GM12878 (cell line): ENCODE measurements around the gene WARS2. TPM values are rescaled to one million over a fixed set of nuclear protein-coding genes. Genes with fewer than 3 reads are reported as not detected.

Experiments
- ATAC-seq: fragments of 200-7000 bp; cut with Tn5 transposase; 3 replicates; pipeline ENCODE4 v1.9.1; 2020; ENCODE audit warnings: mild to moderate bottlenecking, moderate library complexity
- BruUV-seq: library from RNA; stranded (reverse); fragments of 400-500 nt; replicated peaks from 2 replicates; lab custom pipeline; 2021; lab: Mats Ljungman, UMichigan
- CTCF ChIA-PET: fragments of 300-600 bp; sonication (Branson Sonifier 250); formaldehyde crosslinking; extraction: SDS; loops from one replicate; lab custom pipeline; 2021; ENCODE audit warnings: inconsistent platforms; lab: Yijun Ruan, JAX
- POLR2A ChIA-PET: fragments of 350-600 bp; formaldehyde crosslinking; extraction: SDS; loops from one replicate; lab custom pipeline; 2021; ENCODE audit warnings: inconsistent platforms; lab: Charles Lee
- RAD21 ChIA-PET: fragments of 300-600 bp; sonication (Branson Sonifier 250); formaldehyde crosslinking; loops from one replicate; lab custom pipeline; 2023; ENCODE audit warnings: antibody characterized with exemption; ENCODE audit not compliant: unreplicated experiment; lab: Charles Lee
- SMC1A ChIA-PET: fragments of 300-600 bp; sonication (Branson Sonifier 250); formaldehyde crosslinking; loops from one replicate; lab custom pipeline; 2023; ENCODE audit not compliant: unreplicated experiment, uncharacterized antibody; lab: Charles Lee
- DNase-seq: peaks from one replicate; pipeline ENCODE4 v3.0.0-alpha.2; 2011; ENCODE audit warnings: low read depth, low spot score
- FAIRE-seq: peaks from 3 replicates; lab custom pipeline; 2011; peaks lifted over from hg19 to GRCh38; lab: Jason Lieb, UNC
- H2AFZ ChIP-seq: 2 replicates; pipeline ENCODE4 v1.6.0; 2011; ENCODE audit warnings: low read depth, low read length, control low read depth; ENCODE audit not compliant: control insufficient read depth
- H3K27ac ChIP-seq: 2 replicates; pipeline ENCODE4 v1.5.1; 2011; ENCODE audit warnings: control low read depth; ENCODE audit not compliant: control insufficient read depth, insufficient read depth
- H3K27me3 ChIP-seq, 2 experiments: replicated peaks in 1 of 2; 2 replicates each; pipeline versions ENCODE4 v1.6.0 to v1.6.1; 2011; ENCODE audit warnings: low read length in 1 of 2; ENCODE audit not compliant: control insufficient read depth in 2 of 2, insufficient read depth in 2 of 2
- H3K36me3 ChIP-seq, 2 experiments: 2 replicates each; pipeline ENCODE4 v1.5.1; 2011; ENCODE audit warnings: low read length in 1 of 2; ENCODE audit not compliant: control insufficient read depth in 2 of 2, insufficient read depth in 2 of 2
- H3K4me1 ChIP-seq: 2 replicates; pipeline ENCODE4 v1.6.1; 2011; ENCODE audit warnings: mild to moderate bottlenecking, low read length, moderate library complexity, mixed read lengths; ENCODE audit not compliant: control insufficient read depth, insufficient read depth
- H3K4me2 ChIP-seq: 2 replicates; pipeline ENCODE4 v1.6.0; 2011; ENCODE audit warnings: control low read depth; ENCODE audit not compliant: control insufficient read depth, insufficient read depth
- H3K4me3 ChIP-seq: fragments of 200-600 bp; sonication (generic); 2 replicates; pipeline ENCODE4 v1.5.1; 2016
- H3K79me2 ChIP-seq: 2 replicates; pipeline ENCODE4 v1.6.0; 2011; ENCODE audit warnings: low read length; ENCODE audit not compliant: control insufficient read depth, insufficient read depth
- H3K9ac ChIP-seq: 2 replicates; pipeline ENCODE4 v1.8.0; 2011; ENCODE audit warnings: low read length, control low read depth, mixed read lengths; ENCODE audit not compliant: control insufficient read depth, insufficient read depth
- H3K9me3 ChIP-seq: replicated peaks from 3 replicates; pipeline ENCODE4 v1.5.1; 2011; ENCODE audit warnings: mild to moderate bottlenecking, low read length; ENCODE audit not compliant: control insufficient read depth, insufficient read depth
- H4K20me1 ChIP-seq: 2 replicates; pipeline ENCODE4 v1.6.0; 2011; ENCODE audit not compliant: control insufficient read depth, insufficient read depth
- ATF3 ChIP-seq: IDR thresholded peaks from 2 replicates; pipeline ENCODE4 v1.6.1; 2011; ENCODE audit warnings: low read depth, mild to moderate bottlenecking, low read length, moderate library complexity, borderline replicate concordance; ENCODE audit errors: extremely low read depth
- CHD4 ChIP-seq: fragments of 200-600 bp; sonication (generic); IDR thresholded peaks from 2 replicates; pipeline ENCODE4 v1.6.1; 2016; ENCODE audit warnings: mild to moderate bottlenecking
- E2F8 ChIP-seq: fragments of 450-650 bp; IDR thresholded peaks from 2 replicates; pipeline ENCODE4 v1.6.1; 2018; ENCODE audit warnings: mild to moderate bottlenecking, low read depth, moderate library complexity; ENCODE audit not compliant: partially characterized antibody
- PRDM15 ChIP-seq: fragments of 450-650 bp; formaldehyde crosslinking; IDR thresholded peaks from 2 replicates; pipeline ENCODE4 v1.4.0; 2020; ENCODE audit warnings: mild to moderate bottlenecking, moderate library complexity
- RAD51 ChIP-seq: fragments of 450-650 bp; IDR thresholded peaks from 2 replicates; pipeline ENCODE4 v1.6.1; 2016; ENCODE audit warnings: moderate library complexity, mild to moderate bottlenecking, inconsistent platforms
- SMC3 ChIP-seq: IDR thresholded peaks from 2 replicates; pipeline ENCODE4 v1.6.1; 2011; ENCODE audit warnings: low read length, improper control_type of control experiment, borderline replicate concordance
- WGBS: methylation state at CpG from one replicate; pipeline ENCODE4 v1.1.6; 2016; ENCODE audit warnings: low lambda C conversion rate; ENCODE audit not compliant: insufficient replicate concordance, insufficient coverage; ENCODE audit errors: missing lambda C conversion rate; 5-methylcytosine and 5-hydroxymethylcytosine counted together
- in situ Hi-C: fragments of 300-500 bp; cut with MboI; formaldehyde crosslinking; loops from 9 replicates; pipeline ENCODE4 v1.14.3; 2018; ENCODE audit warnings: mixed read lengths
- intact Hi-C: fragments of 100-400 bp; cut with micrococcal nuclease; formaldehyde crosslinking; loops from one replicate; pipeline ENCODE4 v1.14.2; 2022; ENCODE audit not compliant: unreplicated experiment
- polyA plus RNA-seq, 11 experiments: library from polyadenylated mRNA; depleted of rRNA in 4 of 11; unstranded in 6 of 11; stranded (reverse) in 5 of 11; fragments of >200 nt; fragmentation: Nextera tagmentation in 4 of 11; fragmentation: Illumina TruSeq in 1 of 11; extraction: Ambion mirVana in 4 of 11; extraction: Trizol in 1 of 11; gene quantifications; 1 replicate in 1 of 11; 2 replicates in 10 of 11; pipeline versions ENCODE4 v1.2.1 to v1.2.3, GENCODE V29; 2011 to 2016; ENCODE audit warnings: inconsistent platforms in 2 of 11, missing spikeins in 2 of 11, low read depth in 1 of 11
- total RNA-seq, 4 experiments: library from RNA; depleted of rRNA in 3 of 4; stranded (reverse); fragments of >200 nt in 3 of 4; fragmentation: Illumina TruSeq in 1 of 4; extraction: Trizol in 1 of 4; gene quantifications; 2 replicates each; pipeline versions ENCODE4 v1.2.1 to v1.2.3, GENCODE V29; 2013 to 2021

Gene WARS2
- total and polyA plus RNA-seq, 10 of the 15 experiments (the other 5 are each of a cell fraction or from before 2014, with no cell fraction given), result 5.5 to 22.2 (median 14.4) TPM

GRCh38 chr1:119002028-119002686 is 138.3 kb downstream of the WARS2 start:
- SMC1A ChIA-PET, result no interaction called here
- RAD21 ChIA-PET, result no interaction called here
- FAIRE-seq, result peak; percentile 47
- POLR2A ChIA-PET, result no interaction called here
- 0 out of 2 replicates have a peak overlapping the region, but pooled peaks have one; percentile 38 for H3K4me2 ChIP-seq
- no peak overlapping the region for H3K4me3 ChIP-seq
- H3K9ac ChIP-seq, result no peak overlapping the region
- 29% methylated on average over 16 of the region's 16 CpGs for WGBS
- H3K4me1 ChIP-seq, result no peaks in the 10 kb centered on the region; the same call in 1 of the 2 replicates
- BruUV-seq, result no TSS peak
- intact Hi-C loops, result loop anchor here (10.0 kb wide), 1 partner anchor 537 kb away; no protein-coding TSS in a partner anchor
- H3K36me3 ChIP-seq, result no peaks in the 10 kb centered on the region
- CTCF ChIA-PET, result no interaction called here
- H3K79me2 ChIP-seq, result no peaks in the 10 kb centered on the region
- H3K9me3 ChIP-seq, result peaks cover 4% of the 10 kb centered on the region; the same call in 1 of the 3 replicates
- TF ChIP-seq RAD51, result peak; percentile 26; the same call in 1 of the 2 replicates
- TF ChIP-seq CHD4, result no peak
- no peak overlapping the region for H3K27ac ChIP-seq
- DNase-seq, result no peak
- H3K27me3 ChIP-seq, result peaks cover 6 to 21% of the 10 kb centered on the region in 2 experiments
- in situ Hi-C loops, result no loop called here
- no peak overlapping the region for H2AFZ ChIP-seq
- H4K20me1 ChIP-seq, result no peaks in the 10 kb centered on the region
- peak; percentile 22 for ATAC-seq

- H2AFZ ChIP-seq, result no peak overlapping the region
- no peaks in the 10 kb centered on the region for H3K36me3 ChIP-seq
- no peaks in the 10 kb centered on the region; the same call in 1 of the 2 replicates for H3K4me1 ChIP-seq
- no peak overlapping the region for H3K27ac ChIP-seq
- intact Hi-C loops, result loop anchor here (10.0 kb wide), 1 partner anchor 537 kb away; no protein-coding TSS in a partner anchor
- FAIRE-seq (no peak), ATAC-seq (peak; percentile 60), DNase-seq (no peak)
- WGBS, result 43% methylated on average over 37 of the region's 49 CpGs
- ChIA-PET POLR2A (no interaction called here), CTCF (no interaction called here), SMC1A (no interaction called here), RAD21 (no interaction called here)
- in situ Hi-C loops, result no loop called here
- H3K9ac ChIP-seq, result no peak overlapping the region
- no peaks in the 10 kb centered on the region for H3K79me2 ChIP-seq
- H3K27me3 ChIP-seq, result peaks cover 6 to 21% of the 10 kb centered on the region in 2 experiments
- no TSS peak for BruUV-seq
- H4K20me1 ChIP-seq, result no peaks in the 10 kb centered on the region
- no peak overlapping the region for H3K4me3 ChIP-seq
- H3K4me2 ChIP-seq, result peak overlapping the region; percentile 58; the same call in 1 of the 2 replicates
- peaks cover under 1% of the 10 kb centered on the region; the same call in 1 of the 3 replicates for H3K9me3 ChIP-seq
- no peak for TF ChIP-seq E2F8
- peak; percentile 2; the same call in 1 of the 2 replicates for TF ChIP-seq SMC3
- TF ChIP-seq PRDM15 (CRISPR knock-in tag), result no peak
- TF ChIP-seq ATF3, result no peak
- TF ChIP-seq, all 136 proteins: peak for 1
These were observed 139.0 kb downstream of the WARS2 start for GRCh38 chr1:119001181-119002027.
